ENCODE measurements around the gene SHROOM3.

- TF ChIP-seq CTCF (IDR thresholded peaks at IDR 0.05; ENCODE audit: poor library complexity, severe bottlenecking) (no peak), EZH2 (IDR thresholded peaks at IDR 0.05; ENCODE audit: borderline replicate concordance, insufficient read depth, low read length, poor library complexity, severe bottlenecking) (no peak), SMC3 (conservative IDR thresholded peaks at IDR 0.05; ENCODE audit: poor library complexity) (no peak)
These were observed 288.9 kb downstream of the SHROOM3 start for GRCh38 chr4:76723924-76724323.

Data from neural cell (in vitro differentiated cells).